Caco-2 (cell line): Measurements from ENCODE around the gene SLC12A9. TPM values are rescaled to one million over a fixed set of nuclear protein-coding genes. Genes with fewer than 3 reads are reported as not detected.
A peak's percentile ranks its signal among the peaks of the same experiment; 100 is the strongest.

ENCODE experiments used
- BruUV-seq: library from RNA; stranded (reverse); fragments of 400-500 nt; replicated peaks from 2 replicates; lab custom pipeline; 2021; lab: Mats Ljungman, UMichigan
- CTCF ChIA-PET: fragments of 300-600 bp; sonication (Branson Sonifier 250); formaldehyde crosslinking; loops from one replicate; lab custom pipeline; 2022; ENCODE audit warnings: antibody characterized with exemption; lab: Charles Lee
- POLR2A ChIA-PET: fragments of 300-600 bp; sonication (Branson Sonifier 250); formaldehyde crosslinking; loops from one replicate; lab custom pipeline; 2022; ENCODE audit warnings: antibody characterized with exemption; lab: Charles Lee
- DNase-seq, 2 experiments: peaks; one replicate each; pipeline versions ENCODE4 v3.0.0 to v3.0.0-alpha.2; 2020 to 2022
- H3K27me3 ChIP-seq: replicated peaks from 2 replicates; pipeline ENCODE4 v1.6.0; 2011; ENCODE audit warnings: low read length; ENCODE audit not compliant: control insufficient read depth, insufficient read depth
- H3K36me3 ChIP-seq: 2 replicates; pipeline ENCODE4 v1.5.1; 2011; ENCODE audit warnings: low read length; ENCODE audit not compliant: control insufficient read depth, insufficient read depth
- H3K4me1 ChIP-seq: fragments of 250-450 bp; sonication (Bioruptor Pico); 2 replicates; pipeline ENCODE4 v1.5.1; 2020; ENCODE audit warnings: mild to moderate bottlenecking
- H3K4me3 ChIP-seq: 2 replicates; pipeline ENCODE4 v1.5.1; 2011; ENCODE audit warnings: low read depth, mild to moderate bottlenecking, control low read depth, low read length
- H3K9me3 ChIP-seq: fragments of 250-450 bp; sonication (Bioruptor Pico); 2 replicates; pipeline ENCODE4 v1.5.1; 2020; ENCODE audit warnings: mild to moderate bottlenecking, moderate library complexity
- H3K27ac Mint-ChIP-seq: one replicate; pipeline ENCODE4 v1.8.0; 2022; ENCODE audit warnings: mixed read lengths; ENCODE audit not compliant: unreplicated experiment
- H3K27me3 Mint-ChIP-seq: one replicate; pipeline ENCODE4 v1.8.0; 2022; ENCODE audit warnings: mixed read lengths; ENCODE audit not compliant: insufficient read depth, unreplicated experiment
- H3K36me3 Mint-ChIP-seq: one replicate; pipeline ENCODE4 v1.8.0; 2022; ENCODE audit warnings: mild to moderate bottlenecking, mixed read lengths; ENCODE audit not compliant: insufficient read depth, unreplicated experiment
- H3K4me1 Mint-ChIP-seq: one replicate; pipeline ENCODE4 v1.8.0; 2022; ENCODE audit warnings: low read depth, mixed read lengths; ENCODE audit not compliant: unreplicated experiment
- H3K4me3 Mint-ChIP-seq: one replicate; pipeline ENCODE4 v1.8.0; 2022; ENCODE audit warnings: mild to moderate bottlenecking, moderate library complexity, mixed read lengths; ENCODE audit not compliant: unreplicated experiment
- H3K9me3 Mint-ChIP-seq: one replicate; pipeline ENCODE4 v1.8.0; 2022; ENCODE audit warnings: mixed read lengths; ENCODE audit not compliant: unreplicated experiment
- intact Hi-C: fragments of 100-400 bp; cut with micrococcal nuclease; formaldehyde crosslinking; loops from one replicate; pipeline ENCODE4 v1.10.0; 2022; ENCODE audit not compliant: unreplicated experiment
- total RNA-seq: library from RNA; stranded (reverse); gene quantifications from 2 replicates; pipeline ENCODE4 v1.2.3, GENCODE V29; 2022
- TF ChIP-seq, protein P1 (sequence below), 2 experiments: fragments of 200-600 bp in 1 of 2; IDR thresholded peaks; 1 replicate in 1 of 2; 2 replicates in 1 of 2; pipeline versions ENCODE4 v1.5.1 to v1.8.0; 2011 to 2022; ENCODE audit warnings: antibody characterized with exemption in 1 of 2, control low read depth in 1 of 2, inconsistent platforms in 1 of 2, low read depth in 1 of 2, low read length in 1 of 2, mild to moderate bottlenecking in 1 of 2, moderate library complexity in 1 of 2; ENCODE audit not compliant: insufficient read depth in 1 of 2, severe bottlenecking in 1 of 2, unreplicated experiment in 1 of 2

SLC12A9 gene
- total RNA-seq, 1 experiment from 2014 or later = 60.7 TPM

DNA sequence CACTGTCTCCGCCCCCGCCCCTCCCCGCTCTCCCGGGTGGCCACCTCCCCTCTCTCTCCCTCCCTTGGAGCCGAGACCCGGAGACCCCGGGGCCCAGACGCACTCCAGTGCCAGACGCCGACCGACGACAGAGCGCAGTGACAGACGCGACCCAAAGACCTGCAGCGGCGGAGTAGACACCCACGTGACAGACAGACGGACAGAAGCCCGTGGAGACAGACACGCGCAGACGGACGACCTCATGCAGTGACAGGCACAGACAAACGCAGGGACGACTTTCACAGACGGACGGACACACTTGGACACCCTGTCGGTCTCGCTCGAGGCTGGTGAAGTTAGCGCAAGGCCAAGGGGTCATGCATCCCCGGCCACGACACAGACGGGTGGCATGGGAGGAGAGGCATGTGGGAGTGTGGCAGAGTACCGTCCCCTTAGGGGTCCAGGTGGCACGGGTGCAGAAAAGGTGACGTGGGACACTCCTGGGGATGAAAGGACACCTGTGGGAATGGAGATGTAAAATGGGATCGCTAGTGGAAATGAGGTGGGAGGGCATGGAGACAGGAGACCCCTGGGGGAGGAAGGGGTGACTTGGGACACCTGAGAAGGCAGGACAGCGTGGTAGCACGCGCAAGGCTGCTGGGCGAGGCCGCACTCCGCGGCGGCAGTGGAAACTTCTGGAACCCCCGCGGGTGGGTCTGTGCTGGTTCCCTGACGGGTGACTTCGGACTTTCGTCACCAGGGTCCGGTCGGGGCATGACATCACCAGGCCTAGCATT is 43.6 kb downstream of the SLC12A9 start:
- Mint-ChIP-seq H3K27ac (peak overlapping the region; percentile 86), H3K4me1 (peaks cover 38% of the 10 kb centered on the region), H3K4me3 (peak overlapping the region; percentile 100), H3K27me3 (no peaks in the 10 kb centered on the region), H3K9me3 (no peaks in the 10 kb centered on the region), H3K36me3 (peaks cover 15% of the 10 kb centered on the region)
- ChIA-PET POLR2A (interaction anchor here (0.6 to 1.4 kb wide), 3 partner anchors 70 to 189 kb away, joined by 3 to 4 read pairs (median 4); no protein-coding TSS in a partner anchor), CTCF (interaction anchor here (0.7 kb wide), 1 partner anchor 69 kb away, joined by 5 read pairs; no protein-coding TSS in a partner anchor)
- intact Hi-C loops = loop anchor here (1.0 to 5.0 kb wide), 5 partner anchors 37 to 181 kb away; no protein-coding TSS in a partner anchor
- DNase-seq = peak; percentile 88
- no TSS peak for BruUV-seq
- no peaks in the 10 kb centered on the region for H3K36me3 ChIP-seq
- peaks cover 27% of the 10 kb centered on the region for H3K4me1 ChIP-seq
- H3K4me3 ChIP-seq = peak overlapping the region; percentile 50
- TF ChIP-seq, protein P1, sequence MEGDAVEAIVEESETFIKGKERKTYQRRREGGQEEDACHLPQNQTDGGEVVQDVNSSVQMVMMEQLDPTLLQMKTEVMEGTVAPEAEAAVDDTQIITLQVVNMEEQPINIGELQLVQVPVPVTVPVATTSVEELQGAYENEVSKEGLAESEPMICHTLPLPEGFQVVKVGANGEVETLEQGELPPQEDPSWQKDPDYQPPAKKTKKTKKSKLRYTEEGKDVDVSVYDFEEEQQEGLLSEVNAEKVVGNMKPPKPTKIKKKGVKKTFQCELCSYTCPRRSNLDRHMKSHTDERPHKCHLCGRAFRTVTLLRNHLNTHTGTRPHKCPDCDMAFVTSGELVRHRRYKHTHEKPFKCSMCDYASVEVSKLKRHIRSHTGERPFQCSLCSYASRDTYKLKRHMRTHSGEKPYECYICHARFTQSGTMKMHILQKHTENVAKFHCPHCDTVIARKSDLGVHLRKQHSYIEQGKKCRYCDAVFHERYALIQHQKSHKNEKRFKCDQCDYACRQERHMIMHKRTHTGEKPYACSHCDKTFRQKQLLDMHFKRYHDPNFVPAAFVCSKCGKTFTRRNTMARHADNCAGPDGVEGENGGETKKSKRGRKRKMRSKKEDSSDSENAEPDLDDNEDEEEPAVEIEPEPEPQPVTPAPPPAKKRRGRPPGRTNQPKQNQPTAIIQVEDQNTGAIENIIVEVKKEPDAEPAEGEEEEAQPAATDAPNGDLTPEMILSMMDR (IDR thresholded peaks at IDR 0.05; ENCODE audit: insufficient read depth in 1 of 2, low read depth in 1 of 2, low read length in 1 of 2, severe bottlenecking in 1 of 2, unreplicated experiment in 1 of 2) = no peak
- no peaks in the 10 kb centered on the region for H3K27me3 ChIP-seq
- H3K9me3 ChIP-seq = no peaks in the 10 kb centered on the region

GRCh38 chr7:100896732-100897608 is 44.5 kb downstream of the SLC12A9 start:
- POLR2A ChIA-PET = interaction anchor here (0.6 to 1.0 kb wide), 2 partner anchors 7 to 336 kb away, joined by 3 read pairs; no protein-coding TSS in a partner anchor
- no peaks in the 10 kb centered on the region for H3K9me3 Mint-ChIP-seq
- CTCF ChIA-PET = interaction anchor here (1.0 kb wide), 1 partner anchor 50 kb away, joined by 3 read pairs; no protein-coding TSS in a partner anchor
- peak overlapping the region; percentile 50 for H3K4me3 ChIP-seq
- no peaks in the 10 kb centered on the region for H3K9me3 ChIP-seq
- peak in 1 of 2 experiments; percentile 70 for DNase-seq
- intact Hi-C loops = loop anchor here (1.0 to 5.0 kb wide), 4 partner anchors 36 to 180 kb away; no protein-coding TSS in a partner anchor
- peak overlapping the region; percentile 100 for H3K4me3 Mint-ChIP-seq
- no peaks in the 10 kb centered on the region for H3K27me3 Mint-ChIP-seq
- peaks cover 32% of the 10 kb centered on the region for H3K4me1 Mint-ChIP-seq
- no peaks in the 10 kb centered on the region for H3K27me3 ChIP-seq
- no peaks in the 10 kb centered on the region for H3K36me3 ChIP-seq
- peaks cover 31% of the 10 kb centered on the region for H3K4me1 ChIP-seq
- peaks cover 16% of the 10 kb centered on the region for H3K36me3 Mint-ChIP-seq
- TF ChIP-seq, protein P1 (IDR thresholded peaks at IDR 0.05; ENCODE audit: insufficient read depth in 1 of 2, low read depth in 1 of 2, low read length in 1 of 2, severe bottlenecking in 1 of 2, unreplicated experiment in 1 of 2) = peak; percentile 84 to 85
- H3K27ac Mint-ChIP-seq = peak overlapping the region; percentile 86
- BruUV-seq = no TSS peak
